NK-92 (cell line): ENCODE data around the gene FKRP.

Experiments
- DNase-seq: peaks from one replicate; lab custom pipeline; 2025; ENCODE audit not compliant: unreplicated experiment; lab: John Stamatoyannopoulos, UW

FKRP gene

DNA sequence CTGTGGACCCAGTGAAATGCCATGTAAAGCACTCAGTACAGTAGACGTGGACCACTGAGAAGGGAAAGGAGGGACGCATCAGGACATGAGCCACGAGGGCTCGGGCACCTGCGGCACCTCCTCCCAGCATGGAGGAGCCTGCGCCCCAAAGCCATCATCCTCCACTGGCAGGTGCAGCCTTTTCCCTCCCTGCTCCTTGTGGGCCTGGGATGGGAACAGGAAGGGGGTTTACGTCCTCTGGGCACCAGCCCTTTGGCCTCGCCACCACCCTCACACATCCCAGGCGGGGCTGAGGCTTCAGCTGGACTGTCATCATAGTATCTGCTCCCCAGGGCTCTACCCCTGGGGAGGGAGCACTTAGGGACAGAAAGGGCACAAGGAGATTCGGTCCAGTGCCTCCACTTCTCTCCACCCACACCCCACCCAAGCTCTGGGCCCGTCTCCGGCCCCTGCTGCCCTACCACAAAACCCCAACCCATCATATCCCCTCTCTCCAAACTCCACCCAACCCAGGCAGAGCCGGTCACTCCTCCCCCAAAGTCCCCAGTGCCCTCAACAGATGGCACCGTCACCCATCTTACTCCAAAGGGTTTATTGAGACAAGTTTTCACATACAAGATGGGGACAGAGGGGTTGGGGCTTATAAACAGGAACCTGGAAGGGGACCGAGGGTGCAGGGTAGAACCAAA lies 26.8 kb upstream of the FKRP start:
- DNase-seq: no peak

DNA sequence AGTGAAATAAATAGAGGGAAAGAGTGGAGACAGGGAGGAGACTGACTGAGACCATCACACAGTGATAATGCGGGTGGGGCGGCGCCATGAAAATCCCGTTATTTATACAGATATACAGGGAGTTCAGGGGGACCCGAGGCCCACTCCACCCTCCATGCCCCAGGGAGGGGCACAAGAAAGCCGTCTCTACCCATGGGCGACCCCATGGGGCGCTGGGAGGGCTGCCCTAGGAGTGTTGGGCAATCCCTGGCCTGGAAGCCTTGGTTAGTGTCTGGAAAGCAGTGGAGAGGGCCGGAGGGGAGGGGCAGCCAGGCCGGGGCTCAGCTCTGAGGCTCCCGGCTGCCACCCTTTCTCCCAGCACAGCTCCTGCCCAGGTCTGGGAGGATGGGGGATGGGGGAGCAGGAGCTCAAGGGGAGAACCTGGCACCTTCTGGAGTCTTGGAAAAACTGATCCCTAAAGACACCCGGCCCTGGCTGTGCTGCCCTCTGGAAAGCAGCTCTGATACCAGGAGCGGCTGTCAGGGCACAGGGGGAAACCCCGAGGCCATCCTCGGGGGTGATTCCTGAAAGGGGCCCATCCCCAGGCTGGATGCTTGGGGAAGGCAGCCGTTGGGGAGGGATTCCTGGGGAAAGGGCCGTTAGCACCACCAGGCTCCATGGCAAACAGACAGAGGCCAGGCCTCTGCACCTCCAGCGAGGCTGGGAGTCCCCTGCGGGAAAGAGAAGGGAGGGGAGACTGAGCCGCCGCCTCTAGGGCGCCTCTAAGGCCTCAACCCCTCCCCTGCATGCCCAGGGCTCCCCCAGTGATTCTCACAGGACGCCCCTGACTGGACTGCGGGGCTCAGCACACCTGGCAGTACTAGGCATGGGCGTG lies 26.0 kb upstream of the FKRP start:
- DNase-seq: no peak

- no peak for DNase-seq
Measured at GRCh38 chr19:46720503-46721239, 25.2 kb upstream of the FKRP start.

- no peak for DNase-seq
Measured at GRCh38 chr19:46721269-46722003, 24.4 kb upstream of the FKRP start.

DNA sequence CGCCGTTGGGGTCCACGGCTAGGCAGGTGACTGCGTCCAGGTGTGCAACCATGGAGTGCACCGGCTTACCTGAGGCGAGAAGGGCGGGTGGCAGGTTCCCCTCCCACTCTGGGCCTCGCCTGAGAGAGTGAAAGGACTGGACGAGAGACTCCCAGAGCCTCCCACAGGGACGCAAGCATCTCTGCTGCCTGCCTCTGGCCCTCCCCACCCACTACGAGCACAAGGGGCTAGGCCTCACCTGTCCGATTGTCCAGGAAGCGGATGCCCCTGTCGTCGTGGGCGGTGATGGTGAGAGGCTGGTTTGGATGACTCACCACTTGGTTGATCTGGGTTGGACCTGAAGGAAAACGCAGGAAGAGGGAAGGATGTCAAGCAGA lies 23.9 kb upstream of the FKRP start:
- no peak for DNase-seq

DNA sequence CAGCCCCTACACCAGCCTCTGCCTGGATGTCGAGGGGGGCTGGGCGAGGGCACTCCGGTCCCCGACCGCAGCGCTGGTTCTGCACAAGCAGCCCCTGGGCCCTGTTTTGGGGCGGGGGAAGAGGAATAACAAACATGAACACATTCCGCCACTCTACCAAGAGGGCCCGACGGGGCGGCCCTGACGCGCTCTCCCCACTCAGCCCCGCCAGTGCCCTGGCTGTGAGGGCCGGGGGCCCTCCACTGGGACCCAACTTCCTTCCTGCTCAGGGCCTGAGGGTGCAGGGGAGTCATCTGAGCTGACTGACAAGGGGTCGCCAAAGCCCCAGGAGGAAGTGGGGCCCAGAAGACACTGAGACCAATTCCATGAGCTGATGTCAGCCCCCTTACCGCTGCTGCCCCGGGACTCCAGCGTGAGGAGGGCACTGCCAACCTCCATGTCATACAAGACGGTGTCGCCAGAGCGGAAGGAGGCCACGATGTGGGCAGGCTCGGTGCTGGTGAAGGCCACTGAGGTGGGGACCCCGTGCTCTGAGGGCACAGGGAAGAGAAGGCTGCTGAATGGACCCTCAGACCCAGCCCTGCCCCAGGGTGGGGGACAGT lies 23.3 kb upstream of the FKRP start:
- no peak for DNase-seq

- no peak for DNase-seq
Measured at GRCh38 chr19:46723023-46723461, 22.8 kb upstream of the FKRP start.

GRCh38 chr19:46723471-46723870 lies 22.4 kb upstream of the FKRP start:
- no peak for DNase-seq

DNA sequence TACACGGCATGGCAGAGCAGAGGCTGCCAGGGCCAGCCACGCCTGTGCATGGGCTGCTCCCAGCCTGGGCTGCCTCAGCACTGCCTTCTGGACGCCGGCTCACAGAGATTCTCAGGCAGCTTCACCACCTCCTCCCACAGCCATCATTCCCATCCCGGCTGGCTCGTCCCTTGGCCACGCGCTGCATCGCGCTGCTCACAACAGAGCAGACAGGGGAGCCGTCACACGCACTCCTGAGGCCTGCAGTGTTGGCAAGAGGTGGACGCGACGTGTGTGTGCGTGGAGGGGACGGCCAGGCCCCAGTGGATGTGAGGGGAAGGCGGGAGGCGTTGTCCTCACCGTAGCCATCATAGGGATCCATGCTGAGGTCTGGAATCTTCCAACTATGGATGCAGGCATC lies 21.4 kb upstream of the FKRP start:
- no peak for DNase-seq

GRCh38 chr19:46725036-46725820 lies 20.6 kb upstream of the FKRP start:
- DNase-seq: no peak

- no peak for DNase-seq
Measured at GRCh38 chr19:46725859-46726393, 19.9 kb upstream of the FKRP start.

DNA sequence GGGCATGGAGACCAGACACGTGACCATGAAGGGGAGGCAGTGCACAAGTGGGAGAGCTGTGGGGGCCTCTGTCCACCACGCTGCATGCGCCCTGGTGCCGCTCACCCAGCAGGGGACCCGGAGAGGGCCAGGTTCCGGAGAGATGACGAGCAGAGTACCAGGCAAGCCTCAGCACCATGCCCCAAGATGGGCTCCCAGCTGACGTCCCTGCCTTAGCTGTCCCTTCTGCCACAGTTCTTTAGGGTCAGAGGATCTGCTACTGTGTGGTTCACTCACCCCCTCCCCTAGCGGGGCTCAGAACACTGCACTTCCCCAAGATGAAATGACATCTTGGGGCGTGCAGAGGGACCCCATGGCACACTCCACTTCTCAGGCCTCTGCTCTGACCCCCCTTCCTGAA lies 19.3 kb upstream of the FKRP start:
- no peak for DNase-seq

GRCh38 chr19:46726971-46727501 lies 18.8 kb upstream of the FKRP start:
- no peak for DNase-seq

DNA sequence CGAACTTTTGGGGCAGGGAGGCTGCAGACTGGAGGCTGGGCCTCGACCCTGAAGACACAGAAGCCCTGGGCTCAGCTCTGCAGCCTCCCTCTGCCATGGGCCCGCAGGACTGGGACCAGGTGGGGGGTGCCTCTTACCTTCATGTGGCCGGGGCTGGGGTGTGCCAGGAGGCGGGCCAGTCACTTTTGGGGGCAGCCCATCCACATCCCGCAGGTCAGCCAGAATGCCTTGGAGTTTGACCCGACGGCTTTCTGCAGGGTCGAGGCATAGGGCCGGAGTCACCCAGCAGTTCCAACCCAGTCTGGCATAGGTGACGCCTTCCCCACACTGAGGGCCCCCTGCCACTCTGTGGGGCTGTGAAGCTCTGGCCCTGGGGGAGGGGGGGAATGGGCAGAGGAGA lies 18.1 kb upstream of the FKRP start:
- DNase-seq: no peak

- DNase-seq: no peak
Measured at GRCh38 chr19:46728208-46728607, 17.6 kb upstream of the FKRP start.

DNA sequence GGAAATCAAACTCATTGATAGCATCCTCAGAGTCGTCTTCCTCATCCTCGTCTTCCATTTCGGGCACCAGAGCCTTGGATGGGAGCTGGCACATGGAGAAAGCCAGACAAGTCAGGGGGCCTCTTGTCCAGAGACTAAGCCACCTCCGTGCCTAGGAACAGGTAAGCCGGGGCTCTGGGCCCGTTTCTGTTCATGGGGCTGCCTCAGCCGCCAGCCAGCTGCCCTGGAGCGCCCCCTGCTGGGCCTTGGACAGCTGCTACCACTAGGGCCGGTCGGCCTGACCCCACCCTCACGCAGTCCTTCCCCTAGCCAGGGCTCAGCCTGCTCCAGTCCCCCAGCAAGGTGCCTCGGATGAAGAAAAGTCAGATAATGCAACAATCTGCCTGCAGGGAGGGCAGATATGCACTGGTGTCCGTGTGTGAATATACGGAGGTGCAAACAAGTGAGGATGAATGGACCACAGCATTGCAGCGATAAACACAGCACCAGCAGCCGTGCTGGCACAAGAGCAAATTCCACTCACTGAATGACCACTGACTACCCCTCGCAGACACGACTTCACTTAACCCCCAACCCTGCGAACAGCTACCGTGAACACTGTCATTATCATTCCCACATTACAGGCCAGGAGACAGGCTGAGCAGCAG lies 17.0 kb upstream of the FKRP start:
- DNase-seq: no peak

DNA sequence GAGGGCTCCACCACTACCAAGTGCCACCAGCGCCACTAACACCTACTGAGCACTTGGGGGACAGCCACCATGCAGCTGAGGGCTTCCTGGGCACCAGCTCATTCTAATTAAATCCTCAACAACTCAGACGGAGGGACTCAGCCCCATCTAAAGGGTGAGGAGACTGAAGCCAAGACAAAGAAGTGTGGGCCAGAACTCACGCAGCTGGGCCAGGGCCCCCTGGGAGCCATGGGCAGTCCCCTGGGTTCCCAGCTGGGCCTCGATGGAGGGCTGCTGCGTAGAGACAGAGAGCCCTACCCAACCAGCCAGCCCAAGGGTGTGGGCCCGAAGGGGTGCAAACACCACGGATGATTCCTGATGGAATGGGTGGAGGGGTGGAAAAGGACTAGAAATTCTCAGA lies 16.2 kb upstream of the FKRP start:
- DNase-seq: no peak

DNA sequence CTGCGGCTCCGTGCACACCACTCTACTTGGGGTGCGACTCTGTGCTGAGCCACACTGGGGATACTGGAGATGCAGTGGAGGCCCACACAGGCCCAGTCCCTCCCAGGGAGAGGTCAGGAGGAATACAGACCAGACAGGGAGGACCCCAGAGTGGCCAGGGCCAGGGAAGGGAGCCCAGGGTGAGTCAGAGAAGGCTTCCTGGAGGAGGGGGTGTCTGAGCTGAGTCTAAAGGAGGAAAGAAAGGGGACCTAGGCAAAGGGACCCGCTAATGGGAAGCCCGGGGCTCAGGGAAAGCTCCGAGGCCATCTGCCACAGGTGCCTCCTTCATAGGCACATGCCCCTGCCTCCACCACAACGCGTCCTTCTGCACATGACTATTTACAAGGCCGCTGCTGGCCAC lies 15.7 kb upstream of the FKRP start:
- no peak for DNase-seq

DNA sequence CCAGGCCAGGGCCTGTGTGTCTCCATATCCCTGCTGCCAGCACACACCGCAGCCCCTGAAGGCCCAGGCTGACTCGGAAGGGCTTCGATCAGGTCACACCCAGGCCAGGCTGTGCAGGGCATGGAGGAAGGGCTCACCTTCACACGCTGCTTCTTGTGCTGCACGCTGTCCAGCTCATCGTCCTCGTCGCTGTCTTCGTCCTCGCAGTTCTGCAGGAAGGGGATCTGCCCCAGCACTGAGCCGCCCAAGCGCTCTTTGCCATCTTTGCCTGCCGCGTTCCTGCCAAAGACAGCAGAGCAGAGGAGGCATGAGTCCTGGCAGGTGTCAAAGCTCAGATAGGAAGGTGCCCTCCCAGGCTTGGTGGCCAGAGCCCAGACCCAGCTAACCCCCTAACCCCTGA lies 15.3 kb upstream of the FKRP start:
- DNase-seq: no peak
